Neural progenitor cell (in vitro differentiated cells): ENCODE data around the gene MRPL11. TPM values are rescaled to one million over a fixed set of nuclear protein-coding genes. Genes with fewer than 3 reads are reported as not detected.

ENCODE experiments used
- DNase-seq: peaks from one replicate; pipeline ENCODE4 v3.0.0-alpha.2; 2016; ENCODE audit warnings: low spot score
- H2AFZ ChIP-seq: fragments of 200-600 bp; sonication (generic); replicated peaks from 2 replicates; pipeline ENCODE4 v1.6.1; 2016; ENCODE audit warnings: antibody characterized with exemption
- H3F3A ChIP-seq: fragments of 200-600 bp; sonication (generic); 2 replicates; pipeline ENCODE4 v1.6.1; 2016; ENCODE audit warnings: antibody characterized with exemption, low read depth
- H3K27ac ChIP-seq: fragments of 200-600 bp; sonication (generic); 2 replicates; pipeline ENCODE4 v1.5.1; 2016; ENCODE audit warnings: mild to moderate bottlenecking
- H3K27me3 ChIP-seq: fragments of 200-600 bp; sonication (generic); 2 replicates; pipeline ENCODE4 v1.6.1; 2016; ENCODE audit warnings: mild to moderate bottlenecking, moderate library complexity
- H3K36me3 ChIP-seq: fragments of 200-600 bp; sonication (generic); 2 replicates; pipeline ENCODE4 v1.5.1; 2016
- H3K4me1 ChIP-seq: fragments of 200-600 bp; sonication (generic); 2 replicates; pipeline ENCODE4 v1.6.1; 2016; ENCODE audit warnings: mixed run types
- H3K4me2 ChIP-seq: fragments of 200-600 bp; sonication (generic); 2 replicates; pipeline ENCODE4 v1.6.1; 2016
- H3K4me3 ChIP-seq: fragments of 200-600 bp; sonication (generic); 2 replicates; pipeline ENCODE4 v1.5.1; 2016
- H3K79me2 ChIP-seq: fragments of 200-600 bp; sonication (generic); 2 replicates; pipeline ENCODE4 v1.6.1; 2016; ENCODE audit warnings: low read depth
- H3K9ac ChIP-seq: fragments of 200-600 bp; sonication (generic); 2 replicates; pipeline ENCODE4 v1.6.1; 2016
- H3K9me3 ChIP-seq: fragments of 200-600 bp; sonication (generic); 2 replicates; pipeline ENCODE4 v1.5.1; 2016; ENCODE audit warnings: low read depth
- H4K20me1 ChIP-seq: fragments of 200-600 bp; sonication (generic); 2 replicates; pipeline ENCODE4 v1.6.1; 2016; ENCODE audit warnings: low read depth
- H3K27ac Mint-ChIP-seq: 3 replicates; pipeline ENCODE4 v1.8.0; 2021; ENCODE audit warnings: mixed read lengths
- H3K27me3 Mint-ChIP-seq: 2 replicates; pipeline ENCODE4 v1.8.0; 2022; ENCODE audit warnings: low read depth, mild to moderate bottlenecking, inconsistent platforms, moderate library complexity, mixed read lengths; ENCODE audit not compliant: insufficient read depth
- H3K36me3 Mint-ChIP-seq: 3 replicates; pipeline ENCODE4 v1.8.0; 2021; ENCODE audit warnings: mixed read lengths
- H3K4me1 Mint-ChIP-seq: 3 replicates; pipeline ENCODE4 v1.8.0; 2021; ENCODE audit warnings: mixed read lengths
- H3K4me3 Mint-ChIP-seq: 3 replicates; pipeline ENCODE4 v1.8.0; 2021; ENCODE audit warnings: mild to moderate bottlenecking, moderate library complexity, mixed read lengths
- H3K9me3 Mint-ChIP-seq: 3 replicates; pipeline ENCODE4 v1.8.0; 2020; ENCODE audit warnings: mixed read lengths
- EZH2 ChIP-seq: fragments of 200-600 bp; sonication (generic); IDR thresholded peaks from 2 replicates; pipeline ENCODE4 v1.6.1; 2017; ENCODE audit warnings: antibody characterized with exemption, mild to moderate bottlenecking, moderate library complexity
- EZH2phosphoT487 ChIP-seq: fragments of 200-600 bp; sonication (generic); IDR thresholded peaks from 2 replicates; pipeline ENCODE4 v1.6.1; 2017; ENCODE audit warnings: antibody characterized with exemption
- total RNA-seq: library from RNA; depleted of rRNA; stranded (reverse); fragments of >200 nt; gene quantifications from 2 replicates; pipeline ENCODE4 v1.2.3, GENCODE V29; 2015; ENCODE audit warnings: low replicate concordance
- TF ChIP-seq, protein P1 (sequence below): fragments of 200-600 bp; sonication (generic); IDR thresholded peaks from 2 replicates; pipeline ENCODE4 v1.5.1; 2017; ENCODE audit warnings: antibody characterized with exemption, mild to moderate bottlenecking

Gene MRPL11
- total RNA-seq, 1 donor from 2014 or later, result 131 TPM

GRCh38 chr11:66420671-66421476 is 17.8 kb downstream of the MRPL11 start, which contains the start of gene NPAS4:
TSS of gene NPAS4 (plus strand) at chr11:66421035. CDS start at chr11:66421180, 145 bp downstream.
- Histone ChIP-seq H3K27ac (no peak within 1 kb of the TSS), H3K79me2 (no peaks in the 10 kb centered on the region), H3F3A (peaks cover 9% of the 10 kb centered on the region), H3K4me1 (peaks cover 16% of the 10 kb centered on the region), H3K9ac (no peak within 1 kb of the TSS), H3K4me2 (peak within 1 kb of the TSS; percentile 72), H3K9me3 (no peaks in the 10 kb centered on the region), H3K4me3 (peak within 1 kb of the TSS; percentile 31), H3K36me3 (no peaks in the 10 kb centered on the region), H3K27me3 (peaks cover 37% of the 10 kb centered on the region), H4K20me1 (peaks cover 56% of the 10 kb centered on the region), H2AFZ (no peak within 1 kb of the TSS)
- Mint-ChIP-seq H3K27me3 (peaks cover 41% of the 10 kb centered on the region), H3K9me3 (no peaks in the 10 kb centered on the region), H3K36me3 (peaks cover 4% of the 10 kb centered on the region), H3K4me1 (peaks cover 29% of the 10 kb centered on the region), H3K27ac (no peak within 1 kb of the TSS), H3K4me3 (peak within 1 kb of the TSS; percentile 41)
- peak; percentile 100 for TF ChIP-seq EZH2
- TF ChIP-seq, protein P1, sequence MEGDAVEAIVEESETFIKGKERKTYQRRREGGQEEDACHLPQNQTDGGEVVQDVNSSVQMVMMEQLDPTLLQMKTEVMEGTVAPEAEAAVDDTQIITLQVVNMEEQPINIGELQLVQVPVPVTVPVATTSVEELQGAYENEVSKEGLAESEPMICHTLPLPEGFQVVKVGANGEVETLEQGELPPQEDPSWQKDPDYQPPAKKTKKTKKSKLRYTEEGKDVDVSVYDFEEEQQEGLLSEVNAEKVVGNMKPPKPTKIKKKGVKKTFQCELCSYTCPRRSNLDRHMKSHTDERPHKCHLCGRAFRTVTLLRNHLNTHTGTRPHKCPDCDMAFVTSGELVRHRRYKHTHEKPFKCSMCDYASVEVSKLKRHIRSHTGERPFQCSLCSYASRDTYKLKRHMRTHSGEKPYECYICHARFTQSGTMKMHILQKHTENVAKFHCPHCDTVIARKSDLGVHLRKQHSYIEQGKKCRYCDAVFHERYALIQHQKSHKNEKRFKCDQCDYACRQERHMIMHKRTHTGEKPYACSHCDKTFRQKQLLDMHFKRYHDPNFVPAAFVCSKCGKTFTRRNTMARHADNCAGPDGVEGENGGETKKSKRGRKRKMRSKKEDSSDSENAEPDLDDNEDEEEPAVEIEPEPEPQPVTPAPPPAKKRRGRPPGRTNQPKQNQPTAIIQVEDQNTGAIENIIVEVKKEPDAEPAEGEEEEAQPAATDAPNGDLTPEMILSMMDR, result no peak
- TF ChIP-seq EZH2phosphoT487, result peak; percentile 98
- DNase-seq, result peak; percentile 49

DNA sequence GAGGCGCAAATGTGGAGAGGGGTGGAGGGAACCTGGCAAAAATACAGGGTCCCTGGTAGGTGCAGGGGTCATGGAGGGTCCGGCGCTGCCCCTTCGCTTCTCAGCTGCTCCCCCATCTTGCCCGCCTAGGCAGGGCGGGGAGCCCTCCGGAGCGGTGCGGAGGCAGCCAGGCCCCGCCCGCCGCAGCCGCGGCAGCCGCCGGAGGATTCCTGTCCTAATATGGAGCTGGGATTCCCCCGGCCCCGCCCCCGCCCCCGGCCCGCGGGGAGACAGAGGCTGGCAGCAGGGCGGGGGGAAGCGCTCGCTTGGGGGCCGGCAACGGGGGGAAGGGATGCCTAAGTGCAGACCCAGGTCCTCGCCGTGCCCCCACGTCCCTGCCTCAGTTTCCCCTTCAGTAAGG is 18.8 kb downstream of the MRPL11 start:
- Histone ChIP-seq H3K4me1 (peaks cover 16% of the 10 kb centered on the region), H3K4me3 (peak overlapping the region; percentile 31), H3K36me3 (no peaks in the 10 kb centered on the region), H3K27ac (no peak overlapping the region), H4K20me1 (peaks cover 56% of the 10 kb centered on the region), H3K4me2 (peak overlapping the region; percentile 72), H3F3A (peaks cover 9% of the 10 kb centered on the region), H3K9ac (no peak overlapping the region), H3K27me3 (peaks cover 37% of the 10 kb centered on the region), H3K9me3 (no peaks in the 10 kb centered on the region), H3K79me2 (no peaks in the 10 kb centered on the region), H2AFZ (no peak overlapping the region)
- H3K9me3 Mint-ChIP-seq, result no peaks in the 10 kb centered on the region
- H3K27me3 Mint-ChIP-seq, result peaks cover 41% of the 10 kb centered on the region
- TF ChIP-seq EZH2, result no peak
- no peak for TF ChIP-seq EZH2phosphoT487
- TF ChIP-seq, protein P1, result no peak
- H3K27ac Mint-ChIP-seq, result no peak overlapping the region
- H3K4me1 Mint-ChIP-seq, result peaks cover 29% of the 10 kb centered on the region
- DNase-seq, result peak; percentile 85
- peaks cover 4% of the 10 kb centered on the region for H3K36me3 Mint-ChIP-seq
- H3K4me3 Mint-ChIP-seq, result peak overlapping the region; percentile 71

- Mint-ChIP-seq H3K4me1 (peaks cover 32% of the 10 kb centered on the region), H3K4me3 (peak overlapping the region; percentile 71), H3K27me3 (peaks cover 44% of the 10 kb centered on the region), H3K9me3 (no peaks in the 10 kb centered on the region), H3K36me3 (peaks cover 2% of the 10 kb centered on the region), H3K27ac (no peak overlapping the region)
- no peak for DNase-seq
- H3K4me2 ChIP-seq, result no peak overlapping the region
- H3K9ac ChIP-seq, result no peak overlapping the region
- H3K36me3 ChIP-seq, result no peaks in the 10 kb centered on the region
- H4K20me1 ChIP-seq, result peaks cover 63% of the 10 kb centered on the region
- peaks cover 23% of the 10 kb centered on the region for H3K4me1 ChIP-seq
- H3K4me3 ChIP-seq, result no peak overlapping the region
- no peaks in the 10 kb centered on the region for H3K9me3 ChIP-seq
- H2AFZ ChIP-seq, result no peak overlapping the region
- H3K27ac ChIP-seq, result no peak overlapping the region
- peaks cover 37% of the 10 kb centered on the region for H3K27me3 ChIP-seq
- H3F3A ChIP-seq, result peaks cover 9% of the 10 kb centered on the region
- no peaks in the 10 kb centered on the region for H3K79me2 ChIP-seq
- TF ChIP-seq EZH2phosphoT487 (peak; percentile 33), EZH2 (no peak)
These were observed 19.7 kb downstream of the MRPL11 start for GRCh38 chr11:66418986-66419308.
